Type B pancreatic cell (in vitro differentiated cells): ENCODE data around the gene NCKAP5L. TPM values are rescaled to one million over a fixed set of nuclear protein-coding genes. Genes with fewer than 3 reads are reported as not detected.
A peak's percentile ranks its signal among the peaks of the same experiment; 100 is the strongest.
"Not testable (repeated sequence)": the region's sequence is repeated elsewhere in the genome, so short reads cannot be mapped to it uniquely, and the experiment has no call there.

ENCODE experiments used
- DNase-seq: peaks from one replicate; pipeline ENCODE4 v3.0.0; 2021; ENCODE audit warnings: mixed read lengths; ENCODE audit not compliant: unreplicated experiment; ENCODE audit errors: extremely low spot score
- H3K27ac Mint-ChIP-seq: 2 replicates; pipeline ENCODE4 v1.8.0; 2021; ENCODE audit warnings: mild to moderate bottlenecking, mixed read lengths
- H3K27me3 Mint-ChIP-seq: 2 replicates; pipeline ENCODE4 v1.8.0; 2021; ENCODE audit warnings: mixed read lengths
- H3K36me3 Mint-ChIP-seq: 2 replicates; pipeline ENCODE4 v1.8.0; 2021; ENCODE audit warnings: mixed read lengths
- H3K4me1 Mint-ChIP-seq: one replicate; pipeline ENCODE4 v1.8.0; 2021; ENCODE audit warnings: mixed read lengths; ENCODE audit not compliant: unreplicated experiment
- H3K4me3 Mint-ChIP-seq: 2 replicates; pipeline ENCODE4 v1.8.0; 2021; ENCODE audit warnings: mild to moderate bottlenecking, mixed read lengths
- H3K9me3 Mint-ChIP-seq: 2 replicates; pipeline ENCODE4 v1.8.0; 2021; ENCODE audit warnings: mixed read lengths
- total RNA-seq: library from RNA; stranded (reverse); gene quantifications from 2 replicates; pipeline ENCODE4 v1.2.1, GENCODE V29; 2021; ENCODE audit warnings: low replicate concordance
- TF ChIP-seq, protein P1 (sequence below): fragments of 200-600 bp; sonication (generic); conservative IDR thresholded peaks from 2 replicates; pipeline ENCODE4 v1.5.0; 2021; ENCODE audit warnings: antibody characterized with exemption, mild to moderate bottlenecking

Gene NCKAP5L
- total RNA-seq, 1 donor from 2014 or later = 28.8 TPM

GRCh38 chr12:49783917-49784676, 44.1 kb downstream of the NCKAP5L start:
- Mint-ChIP-seq H3K36me3 (peaks cover 5% of the 10 kb centered on the region), H3K9me3 (peaks cover 3% of the 10 kb centered on the region), H3K27me3 (peaks cover 14% of the 10 kb centered on the region), H3K4me3 (no peak overlapping the region), H3K27ac (no peak overlapping the region), H3K4me1 (peaks cover 11% of the 10 kb centered on the region)
- DNase-seq = no peak
- TF ChIP-seq, protein P1, sequence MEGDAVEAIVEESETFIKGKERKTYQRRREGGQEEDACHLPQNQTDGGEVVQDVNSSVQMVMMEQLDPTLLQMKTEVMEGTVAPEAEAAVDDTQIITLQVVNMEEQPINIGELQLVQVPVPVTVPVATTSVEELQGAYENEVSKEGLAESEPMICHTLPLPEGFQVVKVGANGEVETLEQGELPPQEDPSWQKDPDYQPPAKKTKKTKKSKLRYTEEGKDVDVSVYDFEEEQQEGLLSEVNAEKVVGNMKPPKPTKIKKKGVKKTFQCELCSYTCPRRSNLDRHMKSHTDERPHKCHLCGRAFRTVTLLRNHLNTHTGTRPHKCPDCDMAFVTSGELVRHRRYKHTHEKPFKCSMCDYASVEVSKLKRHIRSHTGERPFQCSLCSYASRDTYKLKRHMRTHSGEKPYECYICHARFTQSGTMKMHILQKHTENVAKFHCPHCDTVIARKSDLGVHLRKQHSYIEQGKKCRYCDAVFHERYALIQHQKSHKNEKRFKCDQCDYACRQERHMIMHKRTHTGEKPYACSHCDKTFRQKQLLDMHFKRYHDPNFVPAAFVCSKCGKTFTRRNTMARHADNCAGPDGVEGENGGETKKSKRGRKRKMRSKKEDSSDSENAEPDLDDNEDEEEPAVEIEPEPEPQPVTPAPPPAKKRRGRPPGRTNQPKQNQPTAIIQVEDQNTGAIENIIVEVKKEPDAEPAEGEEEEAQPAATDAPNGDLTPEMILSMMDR = no peak

- not testable (repeated sequence) for H3K4me3 Mint-ChIP-seq, H3K36me3 Mint-ChIP-seq, H3K27ac Mint-ChIP-seq
Measured at GRCh38 chr12:49780914-49781313, 47.3 kb downstream of the NCKAP5L start.

DNA sequence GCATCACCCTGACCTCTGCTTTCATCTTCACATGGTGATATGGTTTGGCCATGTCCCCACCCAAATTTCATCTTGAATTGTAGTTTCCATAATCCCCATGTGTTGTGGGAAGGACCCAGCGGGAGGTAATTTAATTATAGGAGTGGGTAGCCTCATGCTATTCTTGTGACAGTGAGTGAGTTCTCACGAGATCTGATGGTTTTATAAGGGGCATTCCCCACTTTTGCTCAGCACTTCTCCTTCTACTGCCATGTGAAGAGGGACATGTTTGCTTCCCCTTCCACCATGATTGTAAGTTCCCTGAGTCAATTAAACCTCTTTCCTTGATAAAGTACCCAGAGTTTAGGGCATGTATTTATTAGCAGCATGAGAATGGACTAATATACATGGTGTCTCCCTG, 48.6 kb downstream of the NCKAP5L start:
- Mint-ChIP-seq H3K4me3 (no peak overlapping the region), H3K36me3 (no peaks in the 10 kb centered on the region), H3K27me3 (peaks cover 18% of the 10 kb centered on the region), H3K9me3 (no peaks in the 10 kb centered on the region), H3K4me1 (peaks cover 21% of the 10 kb centered on the region), H3K27ac (no peak overlapping the region)
- DNase-seq = no peak
- TF ChIP-seq, protein P1 = no peak

More at GRCh38 chr12:49780914-49781313, 47.3 kb downstream of the NCKAP5L start:
- peaks cover 21% of the 10 kb centered on the region for H3K4me1 Mint-ChIP-seq
- not testable (repeated sequence) for DNase-seq, H3K9me3 Mint-ChIP-seq
- peaks cover 18% of the 10 kb centered on the region for H3K27me3 Mint-ChIP-seq

DNA sequence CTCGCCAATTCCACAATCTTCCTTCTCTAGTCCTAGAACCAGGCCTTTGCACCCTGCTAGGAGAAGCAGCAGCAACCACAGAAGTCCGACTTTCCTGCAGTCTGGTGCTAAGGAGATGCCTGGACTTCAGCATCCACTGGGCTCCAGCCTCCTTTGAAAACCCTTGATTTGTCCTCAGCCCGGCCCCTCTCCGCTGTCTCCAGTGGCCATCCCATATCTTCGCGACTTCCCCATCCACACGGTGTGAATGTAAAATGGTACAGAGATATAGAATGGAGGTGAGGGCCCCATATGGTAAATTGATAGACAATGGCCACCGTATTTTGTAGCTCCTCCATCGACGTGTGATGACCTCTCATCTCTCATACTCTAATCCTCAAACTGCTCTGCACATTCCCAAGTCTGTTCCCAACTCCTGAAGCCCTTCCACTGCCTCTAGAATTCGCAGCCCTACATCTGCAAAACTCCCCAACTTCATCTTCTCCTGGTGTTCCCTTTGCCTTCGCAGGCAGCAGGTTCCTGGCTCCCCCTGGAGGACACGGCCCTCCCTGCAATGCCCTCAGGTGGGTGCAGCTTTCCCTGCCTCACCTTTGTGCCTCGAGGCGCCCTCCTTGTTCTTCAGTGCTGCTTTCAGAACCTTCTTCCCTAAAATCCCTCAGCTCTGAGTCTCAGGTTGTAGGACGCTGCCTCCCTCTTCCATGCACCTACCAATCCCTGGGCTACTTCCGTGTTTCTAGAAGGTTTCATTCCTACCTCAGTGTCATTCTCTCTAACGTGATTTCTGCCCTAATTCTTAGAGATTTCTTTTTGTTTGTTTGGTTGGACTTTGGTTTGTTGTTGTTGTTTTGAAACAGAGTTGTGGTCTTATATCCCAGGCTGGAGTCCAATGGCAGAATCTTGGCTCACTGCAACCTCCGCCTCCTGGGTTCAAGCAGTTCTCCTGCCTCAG, 50.1 kb downstream of the NCKAP5L start:
- Mint-ChIP-seq H3K9me3 (no peaks in the 10 kb centered on the region), H3K36me3 (no peaks in the 10 kb centered on the region), H3K4me3 (no peak overlapping the region), H3K4me1 (peaks cover 10% of the 10 kb centered on the region), H3K27ac (no peak overlapping the region), H3K27me3 (peaks cover 16% of the 10 kb centered on the region)
- TF ChIP-seq, protein P1 = peak; percentile 78
- no peak for DNase-seq

- Mint-ChIP-seq H3K4me3 (no peak overlapping the region), H3K36me3 (no peaks in the 10 kb centered on the region), H3K9me3 (no peaks in the 10 kb centered on the region), H3K27me3 (peaks cover 16% of the 10 kb centered on the region), H3K4me1 (peaks cover 10% of the 10 kb centered on the region), H3K27ac (no peak overlapping the region)
- no peak for DNase-seq
- TF ChIP-seq, protein P1 = no peak
Measured at GRCh38 chr12:49777341-49777740, 50.9 kb downstream of the NCKAP5L start.

DNA sequence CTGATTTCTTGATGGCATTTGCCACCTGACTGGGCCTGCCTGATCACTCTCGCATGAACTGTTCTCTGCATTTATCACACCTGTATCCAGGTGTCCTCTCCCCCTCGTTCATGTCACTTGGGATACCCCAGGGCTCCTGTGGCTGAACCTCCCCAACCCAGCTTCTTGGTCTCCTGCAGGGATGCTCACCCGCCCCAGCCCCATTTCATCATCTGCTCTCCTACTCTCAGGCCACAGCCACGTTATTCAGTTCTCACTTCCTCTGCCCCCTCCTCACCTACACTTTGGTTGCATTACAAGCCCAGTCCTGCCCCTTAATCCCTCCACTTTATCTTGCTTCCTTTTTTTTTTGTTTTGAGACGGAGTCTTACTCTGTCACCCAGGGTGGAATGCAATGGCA, 51.4 kb downstream of the NCKAP5L start:
- Mint-ChIP-seq H3K27me3 (peaks cover 16% of the 10 kb centered on the region), H3K4me1 (peaks cover 10% of the 10 kb centered on the region), H3K4me3 (no peak overlapping the region), H3K27ac (no peak overlapping the region), H3K36me3 (no peaks in the 10 kb centered on the region), H3K9me3 (no peaks in the 10 kb centered on the region)
- TF ChIP-seq, protein P1 = no peak
- DNase-seq = no peak
